HFF-Myc (cell line): ENCODE results near the gene LIMS4.
"Not testable (repeated sequence)": the region's sequence is repeated elsewhere in the genome, so short reads cannot be mapped to it uniquely, and the experiment has no call there.

Experiments
- DNase-seq: peaks from one replicate; pipeline ENCODE4 v3.0.0-alpha.2; 2011; ENCODE audit warnings: low read depth; ENCODE audit errors: extremely low read depth
- H3K4me3 ChIP-seq: replicated peaks from 2 replicates; pipeline ENCODE4 v1.5.1; 2011; ENCODE audit warnings: low read depth, mild to moderate bottlenecking, control low read depth, low read length

LIMS4 gene

DNA sequence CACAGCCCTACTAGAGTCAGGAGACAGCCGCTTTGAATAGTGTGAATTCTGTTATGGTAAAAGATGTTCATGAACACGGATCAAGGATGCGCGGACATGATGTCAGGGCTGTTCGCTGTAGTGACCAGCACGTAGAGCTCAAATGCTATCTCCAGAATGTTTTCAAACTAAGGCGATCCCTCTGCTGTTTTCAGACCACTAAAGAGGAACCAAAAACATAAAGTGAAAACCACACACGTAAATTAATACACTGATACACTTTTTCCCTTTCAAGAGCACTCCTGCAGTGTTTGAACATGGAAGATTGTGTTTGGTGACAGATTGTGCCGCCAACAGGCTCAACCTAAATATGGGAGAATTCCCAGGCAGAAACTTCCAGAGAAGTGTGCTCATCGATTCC is 73.2 kb downstream of the LIMS4 start:
- H3K4me3 ChIP-seq, DNase-seq: not testable (repeated sequence)

DNA sequence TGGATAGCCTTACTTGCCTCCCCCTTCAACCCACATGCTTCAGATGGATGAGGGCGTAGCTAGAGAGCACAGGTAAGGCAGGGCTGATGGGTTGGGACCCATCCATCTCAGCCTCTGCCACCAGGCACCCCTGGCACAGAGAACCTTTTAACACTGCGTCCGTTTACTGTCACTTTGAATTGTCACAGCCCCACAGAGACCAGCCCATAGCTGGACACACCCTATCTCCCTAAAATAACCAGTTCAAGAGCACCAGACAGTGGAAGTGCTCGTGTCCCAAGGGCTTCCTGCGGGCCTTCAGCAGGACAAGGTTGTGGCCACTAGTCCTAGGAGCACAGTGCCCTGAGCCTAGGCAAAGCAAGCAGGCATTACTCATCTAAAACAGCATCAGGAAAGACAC is 76.6 kb downstream of the LIMS4 start:
- DNase-seq, H3K4me3 ChIP-seq: not testable (repeated sequence)
